ENCODE measurements around the gene FARS2.
"Not testable (repeated sequence)": the region's sequence is repeated elsewhere in the genome, so short reads cannot be mapped to it uniquely, and the experiment has no call there.

The FARS2 gene

DNA sequence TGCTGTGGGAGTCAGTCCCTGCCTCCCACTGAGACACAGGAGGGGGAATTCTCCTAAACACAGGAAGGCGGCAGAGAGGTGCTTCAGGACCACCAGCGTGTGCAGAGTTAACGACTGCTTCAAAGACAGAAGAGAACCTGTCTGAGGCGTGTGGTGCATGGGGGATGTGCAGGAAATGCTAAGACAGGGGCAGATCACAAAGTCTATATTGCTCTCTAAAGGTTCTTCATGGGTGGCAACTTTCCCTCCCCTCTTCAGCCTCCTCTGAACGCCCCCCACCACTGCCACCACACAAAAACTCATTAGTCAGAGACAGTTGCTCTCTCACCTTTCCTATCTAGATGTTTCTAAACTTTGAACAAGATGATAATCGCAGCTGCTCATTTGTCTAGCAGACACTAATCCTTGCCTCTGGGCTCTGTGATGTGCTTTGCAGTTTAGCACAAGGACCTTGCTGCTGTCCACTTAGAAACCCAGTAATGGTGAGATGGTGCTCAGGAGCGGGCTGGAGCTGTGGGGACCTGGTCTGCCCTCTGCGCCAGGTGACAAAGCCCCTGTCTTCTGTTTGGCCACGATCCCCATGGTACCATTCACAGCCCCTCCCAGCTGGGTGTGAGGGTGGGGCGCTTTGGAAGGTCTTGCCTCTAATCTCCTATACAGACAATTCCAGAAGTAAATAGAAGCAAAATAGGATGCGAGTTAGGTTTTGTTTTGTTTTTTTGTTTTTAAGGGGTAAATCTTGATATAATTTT, 525.8 kb downstream of the FARS2 start:
- no peak for TF ChIP-seq GATA1 (IDR thresholded peaks at IDR 0.05; ENCODE audit: low read depth, low read length)
- no peak for TF ChIP-seq POLR2A (IDR thresholded peaks at IDR 0.05; ENCODE audit: low read length)
- DNase-seq: no peak

DNA sequence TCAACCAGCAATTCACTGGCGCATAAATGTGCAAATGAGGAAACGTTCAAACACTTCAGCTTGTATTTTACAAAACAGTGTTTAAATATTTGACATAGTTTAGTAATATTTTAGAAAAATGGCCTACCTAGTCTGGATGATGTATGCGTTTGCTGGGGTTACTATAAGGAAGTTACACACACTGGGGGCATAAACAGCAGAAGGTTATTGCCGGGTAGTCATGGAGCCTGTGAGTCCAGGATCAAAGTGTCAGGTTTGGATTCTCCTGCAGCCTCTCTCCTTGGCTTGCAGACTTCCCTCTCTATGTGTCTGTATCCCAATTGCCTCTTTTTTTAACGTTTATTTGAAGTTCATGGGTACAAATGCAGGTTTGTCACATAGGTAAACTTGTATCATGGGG, 528.1 kb downstream of the FARS2 start:
- DNase-seq: not testable (repeated sequence)

DNA sequence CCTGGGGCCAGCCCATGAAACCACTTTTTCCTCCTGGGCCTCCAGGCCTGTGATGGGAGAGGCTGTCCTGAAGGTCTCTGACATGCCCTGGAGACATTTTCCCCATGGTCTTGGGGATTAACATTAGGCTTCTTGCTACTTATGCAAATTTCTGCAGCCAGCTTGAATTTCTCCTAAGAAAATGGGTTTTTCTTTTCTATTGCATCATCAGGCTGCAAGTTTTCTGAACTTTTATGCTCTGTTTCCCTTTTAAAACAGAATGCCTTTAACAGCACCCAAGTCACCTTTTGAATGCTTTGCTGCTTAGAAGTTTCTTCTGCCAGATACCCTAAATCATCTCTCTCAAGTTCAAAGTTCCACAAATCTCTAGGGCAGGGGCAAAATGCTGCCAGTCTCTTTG, 535.2 kb downstream of the FARS2 start:
- not testable (repeated sequence) for DNase-seq

- DNase-seq: not testable (repeated sequence)
Measured at GRCh38 chr6:5806406-5806805, 545.1 kb downstream of the FARS2 start.

DNA sequence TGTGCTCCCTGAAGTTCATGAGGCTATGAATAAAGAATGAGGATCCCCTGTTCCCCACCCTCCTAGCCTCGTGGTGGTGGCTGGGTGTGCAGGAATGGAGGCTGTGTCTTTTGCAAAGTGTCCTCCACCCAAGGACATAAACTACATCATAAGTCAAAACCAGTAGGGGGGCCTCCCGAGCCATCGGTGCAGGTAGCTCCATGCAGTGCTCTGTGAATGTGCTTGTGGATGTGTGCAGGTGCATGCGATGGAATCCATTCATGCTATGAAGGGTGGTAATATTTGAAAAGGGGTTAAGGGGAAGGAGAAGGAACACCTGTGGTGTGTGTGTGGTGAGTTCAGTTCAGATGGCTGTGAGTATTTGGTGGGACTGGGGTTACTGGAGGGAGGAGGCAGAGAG, 548.1 kb downstream of the FARS2 start:
- TF ChIP-seq GATA1 (IDR thresholded peaks at IDR 0.05; ENCODE audit: low read depth, low read length) (no peak), POLR2A (IDR thresholded peaks at IDR 0.05; ENCODE audit: low read length) (no peak)
- DNase-seq: no peak

DNA sequence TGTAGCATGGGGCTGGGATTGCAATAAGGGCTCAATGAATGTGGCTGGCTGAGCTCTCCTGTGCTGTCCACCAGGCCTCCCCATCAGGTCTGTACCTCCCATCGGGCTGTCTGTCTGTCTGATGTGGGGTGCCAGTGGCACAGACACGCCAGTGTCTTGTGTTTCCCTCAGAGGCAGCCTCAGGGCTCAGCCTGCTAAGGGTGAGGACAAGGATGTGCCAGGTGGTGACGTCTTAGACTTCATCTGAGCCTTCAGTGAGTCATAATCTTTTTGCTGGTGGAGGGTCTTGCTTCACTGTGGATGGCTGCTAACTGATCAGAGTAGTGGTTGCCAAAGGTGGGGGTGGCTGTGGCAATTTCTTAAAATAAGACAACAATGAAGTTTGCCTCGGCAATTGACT, 550.7 kb downstream of the FARS2 start:
- DNase-seq: no peak
- TF ChIP-seq GATA1 (IDR thresholded peaks at IDR 0.05; ENCODE audit: low read depth, low read length): no peak
- no peak for TF ChIP-seq POLR2A (IDR thresholded peaks at IDR 0.05; ENCODE audit: low read length)

DNA sequence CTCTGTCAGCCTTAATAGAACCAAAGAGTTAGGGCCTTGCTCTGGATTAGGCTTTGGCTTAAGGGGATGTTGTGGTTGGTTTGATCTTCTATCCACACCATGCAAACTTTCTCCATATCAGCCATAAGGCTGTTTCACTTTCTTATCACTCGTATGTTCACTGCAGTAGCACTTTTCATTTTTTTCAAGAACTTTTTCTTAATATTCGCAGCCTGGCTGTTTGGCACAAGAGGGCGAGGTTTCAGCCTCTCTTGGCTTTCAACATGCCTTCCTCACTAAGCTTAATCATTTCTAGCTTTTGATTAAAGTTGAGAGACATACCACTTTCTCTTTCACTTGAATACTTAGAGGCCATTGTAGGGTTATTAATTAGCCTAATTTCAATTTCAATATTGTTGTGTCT, 552.3 kb downstream of the FARS2 start:
- DNase-seq: no peak
- TF ChIP-seq POLR2A (IDR thresholded peaks at IDR 0.05; ENCODE audit: low read length) (no peak), GATA1 (IDR thresholded peaks at IDR 0.05; ENCODE audit: low read depth, low read length) (no peak)

- no peak for DNase-seq
- TF ChIP-seq GATA1 (IDR thresholded peaks at IDR 0.05; ENCODE audit: low read depth, low read length): no peak
- no peak for TF ChIP-seq POLR2A (IDR thresholded peaks at IDR 0.05; ENCODE audit: low read length)
Measured at GRCh38 chr6:5814116-5814515, 552.8 kb downstream of the FARS2 start.

DNA sequence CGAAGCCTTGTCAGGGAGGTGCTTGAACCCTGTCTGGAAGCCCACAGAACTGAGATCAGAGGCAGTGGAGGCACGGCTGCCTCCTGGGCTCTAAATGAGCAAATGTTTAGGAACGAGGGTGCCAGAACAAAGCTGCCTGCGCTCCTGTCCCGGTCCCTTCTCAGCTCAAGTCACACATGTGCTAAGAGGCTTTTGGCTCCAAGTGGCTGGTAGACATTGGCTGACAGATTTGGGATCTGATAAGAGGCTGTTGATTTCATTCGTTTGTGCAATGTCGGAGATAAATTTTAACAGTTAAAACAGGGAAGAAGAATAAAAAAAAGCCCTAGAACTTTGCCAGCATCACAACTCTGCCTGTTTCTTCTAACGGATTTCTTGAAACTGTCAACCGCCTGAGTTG, 553.6 kb downstream of the FARS2 start:
- TF ChIP-seq GATA1 (IDR thresholded peaks at IDR 0.05; ENCODE audit: low read depth, low read length) (no peak), POLR2A (IDR thresholded peaks at IDR 0.05; ENCODE audit: low read length) (no peak)
- no peak for DNase-seq

- no peak for DNase-seq
- TF ChIP-seq POLR2A (IDR thresholded peaks at IDR 0.05; ENCODE audit: low read length) (no peak), GATA1 (IDR thresholded peaks at IDR 0.05; ENCODE audit: low read depth, low read length) (no peak)
Measured at GRCh38 chr6:5817869-5818268, 556.6 kb downstream of the FARS2 start.

DNA sequence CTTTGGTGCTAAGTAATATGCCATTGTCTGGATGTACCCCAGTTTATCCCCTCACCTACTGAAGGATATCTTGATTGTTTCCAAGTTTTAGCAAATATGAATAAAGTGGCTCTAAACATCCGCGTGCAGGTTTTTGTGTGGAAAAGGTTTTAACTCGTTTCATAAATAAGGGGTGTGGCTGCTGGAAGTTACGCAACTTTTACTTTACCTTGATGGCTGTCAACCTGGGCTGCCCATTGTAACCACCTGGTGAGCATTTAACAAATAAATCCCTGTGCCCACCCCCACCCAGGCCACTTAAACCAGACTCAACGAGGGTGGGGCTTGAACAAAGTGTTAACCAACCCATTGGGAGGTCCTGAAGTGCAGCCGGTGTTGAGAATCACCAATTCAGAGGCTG, 557.6 kb downstream of the FARS2 start:
- no peak for TF ChIP-seq GATA1 (IDR thresholded peaks at IDR 0.05; ENCODE audit: low read depth, low read length)
- no peak for TF ChIP-seq POLR2A (IDR thresholded peaks at IDR 0.05; ENCODE audit: low read length)
- no peak for DNase-seq
